ENCODE results near the gene RWDD3.

The RWDD3 gene

DNA sequence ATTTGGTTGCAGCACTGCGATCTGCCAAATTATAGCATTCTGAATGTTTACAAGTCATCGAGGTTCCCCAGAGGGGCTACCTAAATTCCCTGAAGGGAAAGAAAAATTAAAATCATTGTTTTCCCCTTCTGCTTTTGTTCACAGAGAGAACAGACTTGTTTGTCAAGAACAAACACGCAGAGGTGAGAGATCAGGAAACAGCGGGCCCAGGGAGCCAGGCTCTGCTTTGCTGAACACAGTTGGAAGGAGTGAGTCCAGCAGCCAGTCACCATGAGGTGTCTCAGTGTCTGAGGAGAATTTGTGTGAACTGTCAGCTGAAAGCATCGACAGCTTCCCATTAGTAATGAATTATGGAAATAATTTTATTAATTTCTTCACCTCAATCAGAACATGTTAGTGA is 52.5 kb downstream of the RWDD3 start:
- no peak for DNase-seq

DNA sequence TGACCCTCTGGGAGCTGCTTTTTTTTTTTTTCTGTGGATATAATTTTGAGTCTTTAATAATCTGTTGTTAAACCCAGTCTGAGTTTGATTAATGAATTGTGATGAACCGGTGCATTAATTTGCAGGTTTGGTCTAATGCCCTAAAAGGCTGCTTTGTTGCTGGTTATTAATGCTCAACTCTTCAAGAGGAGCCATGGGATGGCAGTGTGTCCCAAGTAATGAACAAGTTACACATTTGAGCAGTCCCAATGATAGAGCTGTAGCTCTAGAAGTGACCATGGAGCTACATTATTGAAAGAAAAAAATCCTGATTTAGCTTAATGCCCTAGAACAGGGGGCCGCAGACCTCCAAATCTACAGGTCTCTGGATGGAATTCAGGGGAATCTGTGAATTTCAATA is 53.1 kb downstream of the RWDD3 start:
- DNase-seq, result no peak

DNA sequence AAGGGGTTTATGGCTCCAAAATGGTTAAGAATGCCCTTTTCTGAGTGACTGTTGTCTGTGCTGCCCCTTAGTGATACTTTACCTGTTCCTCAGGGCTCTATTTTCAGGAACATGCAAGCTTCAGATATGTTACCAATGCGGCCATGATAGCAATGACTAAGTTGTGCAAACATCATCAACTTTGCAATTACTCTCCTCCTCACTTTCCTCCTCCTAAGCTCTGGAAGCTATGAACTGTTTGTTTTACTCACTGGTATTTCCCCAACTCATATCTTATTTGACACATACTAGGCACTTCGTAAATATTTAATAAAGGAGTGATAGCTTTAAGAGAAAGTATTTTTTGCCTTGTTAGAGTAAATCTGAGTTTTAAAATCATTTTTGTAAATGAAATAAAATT is 53.8 kb downstream of the RWDD3 start:
- no peak for DNase-seq

All from HCEC 1CT (cell line).